ENCODE data around the gene INPP5A.

DNA sequence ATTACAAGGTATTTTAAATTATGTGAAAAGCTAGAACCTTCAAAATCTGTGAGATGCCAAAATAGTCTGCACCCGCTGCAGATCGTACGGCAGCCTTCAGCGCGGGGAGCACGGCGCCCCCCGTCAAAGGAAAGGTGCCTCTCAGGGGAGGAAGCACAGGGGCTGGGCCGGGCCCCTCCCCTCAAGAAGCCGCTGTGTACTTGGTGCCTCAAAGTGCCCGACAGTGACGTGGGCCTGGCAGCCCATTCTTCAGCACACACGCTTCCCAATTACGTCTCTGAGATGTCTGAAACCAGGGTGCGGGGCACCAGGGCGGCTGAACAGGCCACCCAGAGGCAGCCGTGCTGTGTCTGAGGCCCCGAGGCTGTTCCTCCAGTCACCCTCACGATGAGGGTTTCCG is 116.1 kb downstream of the INPP5A start:
- TF ChIP-seq CTCF (IDR thresholded peaks at IDR 0.05): no peak
- no peak for TF ChIP-seq EZH2 (IDR thresholded peaks at IDR 0.05; ENCODE audit: borderline replicate concordance, insufficient read depth, low read depth, low read length, poor library complexity, severe bottlenecking)
